A549 (cell line): ENCODE data around the gene PARVB. TPM values are rescaled to one million over a fixed set of nuclear protein-coding genes. Genes with fewer than 3 reads are reported as not detected.

ENCODE experiments used
- ATAC-seq, 2 experiments: fragments of 200-7000 bp in 1 of 2; fragments of >200 bp in 1 of 2; cut with Nextera tagmentation in 1 of 2; cut with Tn5 transposase in 1 of 2; 3 replicates each; pipeline versions ENCODE4 v1.8.0 to v1.9.1; 2018 to 2020; ENCODE audit warnings: mild to moderate bottlenecking in 1 of 2, moderate library complexity in 1 of 2
- CTCF ChIA-PET: fragments of 300-600 bp; sonication (Branson Sonifier 250); formaldehyde crosslinking; extraction: SDS; loops from one replicate; lab custom pipeline; 2021; ENCODE audit warnings: antibody characterized with exemption, inconsistent platforms; lab: Yijun Ruan, JAX
- POLR2A ChIA-PET: fragments of 350-600 bp; formaldehyde crosslinking; extraction: SDS; loops from one replicate; lab custom pipeline; 2021; ENCODE audit warnings: antibody characterized with exemption, inconsistent platforms; lab: Yijun Ruan, JAX
- DNase-seq, 2 experiments: peaks; one replicate each; pipeline versions ENCODE4 v3.0.0 to v3.0.0-alpha.2; 2011 to 2016; ENCODE audit warnings: low read depth in 1 of 2, low spot score in 1 of 2
- FAIRE-seq: peaks from 2 replicates; lab custom pipeline; 2011; peaks lifted over from hg19 to GRCh38; lab: Jason Lieb, UNC
- H3K27ac ChIP-seq, 2 experiments: fragments of >200 bp; sonication (Bioruptor Twin); formaldehyde crosslinking; 3 replicates each; pipeline ENCODE4 v1.5.1; 2016 to 2017
- H3K4me1 ChIP-seq: fragments of >200 bp; sonication (Bioruptor Twin); formaldehyde crosslinking; 3 replicates; pipeline ENCODE4 v1.6.1; 2016
- H3K4me2 ChIP-seq: fragments of >200 bp; sonication (Bioruptor Twin); formaldehyde crosslinking; 3 replicates; pipeline ENCODE4 v1.6.1; 2016
- H3K4me3 ChIP-seq: fragments of >200 bp; sonication (Bioruptor Twin); formaldehyde crosslinking; 3 replicates; pipeline ENCODE4 v1.5.1; 2016
- H3K9me3 ChIP-seq: fragments of >200 bp; sonication (Bioruptor Twin); formaldehyde crosslinking; 3 replicates; pipeline ENCODE4 v1.6.1; 2016
- CBX2 ChIP-seq: fragments of 200-600 bp; sonication (generic); IDR thresholded peaks from 2 replicates; pipeline ENCODE4 v1.6.1; 2016; ENCODE audit warnings: low read depth, mild to moderate bottlenecking, borderline replicate concordance
- CHD2 ChIP-seq: fragments of 150-350 bp; IDR thresholded peaks from 2 replicates; pipeline ENCODE4 v1.6.1; 2014; ENCODE audit warnings: low read length; ENCODE audit not compliant: partially characterized antibody
- ESRRA ChIP-seq: fragments of 150-350 bp; IDR thresholded peaks from 2 replicates; pipeline ENCODE4 v1.6.1; 2014; ENCODE audit warnings: mild to moderate bottlenecking, low read length, borderline replicate concordance
- FOSL2 ChIP-seq, 2 experiments: fragments of 450-650 bp in 1 of 2; fragments of >200 bp in 1 of 2; sonication (Bioruptor Twin) in 1 of 2; formaldehyde crosslinking; IDR thresholded peaks; 2 replicates each; pipeline versions ENCODE4 v1.5.0 to v1.6.1; 2016 to 2020; ENCODE audit warnings: mild to moderate bottlenecking in 1 of 2, moderate library complexity in 1 of 2
- HDAC2 ChIP-seq: fragments of 200-600 bp; sonication (generic); IDR thresholded peaks from 2 replicates; pipeline ENCODE4 v1.6.1; 2016
- HOXB5 ChIP-seq: fragments of 250-450 bp; sonication (Bioruptor Pico); IDR thresholded peaks from 2 replicates; pipeline ENCODE4 v1.5.0; 2020; ENCODE audit warnings: mild to moderate bottlenecking, moderate library complexity
- JUN ChIP-seq, 2 experiments: fragments of >200 bp; sonication (Bioruptor Twin); formaldehyde crosslinking; IDR thresholded peaks; 2 replicates in 1 of 2; 3 replicates in 1 of 2; pipeline ENCODE4 v1.6.1; 2016 to 2017
- JUNB ChIP-seq: fragments of >200 bp; sonication (Bioruptor Twin); formaldehyde crosslinking; IDR thresholded peaks from 2 replicates; pipeline ENCODE4 v1.6.1; 2016
- KDM1A ChIP-seq: fragments of 200-600 bp; sonication (generic); IDR thresholded peaks from 2 replicates; pipeline ENCODE4 v1.6.1; 2016; ENCODE audit warnings: low read depth, mild to moderate bottlenecking
- KDM5A ChIP-seq: fragments of 200-600 bp; sonication (generic); IDR thresholded peaks from 2 replicates; pipeline ENCODE4 v1.6.1; 2016; ENCODE audit warnings: antibody characterized with exemption, mild to moderate bottlenecking
- MAZ ChIP-seq: fragments of 150-350 bp; IDR thresholded peaks from 2 replicates; pipeline ENCODE4 v1.6.1; 2014; ENCODE audit warnings: antibody characterized with exemption, low read depth, low read length, borderline replicate concordance
- NR3C1 ChIP-seq: fragments of >200 bp; sonication (Bioruptor Twin); formaldehyde crosslinking; IDR thresholded peaks from 3 replicates; pipeline ENCODE4 v1.6.1; 2017
- PHF8 ChIP-seq: fragments of 200-600 bp; sonication (generic); IDR thresholded peaks from 2 replicates; pipeline ENCODE4 v1.6.1; 2016; ENCODE audit warnings: low read depth, mild to moderate bottlenecking, antibody characterized with exemption, moderate library complexity, borderline replicate concordance
- RAD21 ChIP-seq, 2 experiments: fragments of >200 bp in 1 of 2; sonication (Bioruptor Twin) in 1 of 2; formaldehyde crosslinking in 1 of 2; IDR thresholded peaks in 1 of 2; conservative IDR thresholded peaks in 1 of 2; 2 replicates in 1 of 2; 3 replicates in 1 of 2; pipeline ENCODE4 v1.6.1; 2012 to 2018; ENCODE audit warnings: inconsistent platforms in 1 of 2
- RARB ChIP-seq: fragments of 250-450 bp; sonication (Bioruptor Pico); IDR thresholded peaks from 2 replicates; pipeline ENCODE4 v1.8.0; 2021; ENCODE audit warnings: mild to moderate bottlenecking, moderate library complexity
- RNF2 ChIP-seq: fragments of 200-600 bp; sonication (generic); IDR thresholded peaks from 2 replicates; pipeline ENCODE4 v1.6.1; 2016; ENCODE audit warnings: low read depth, mild to moderate bottlenecking, antibody characterized with exemption, moderate library complexity, borderline replicate concordance
- SREBF2 ChIP-seq: fragments of 450-650 bp; IDR thresholded peaks from 2 replicates; pipeline ENCODE4 v1.6.1; 2014; ENCODE audit warnings: mild to moderate bottlenecking, moderate library complexity
- ZC3H11A ChIP-seq: fragments of 450-650 bp; IDR thresholded peaks from 2 replicates; pipeline ENCODE4 v1.6.1; 2014; ENCODE audit warnings: antibody characterized with exemption, mild to moderate bottlenecking
- ZFP36 ChIP-seq: fragments of 450-650 bp; IDR thresholded peaks from 2 replicates; pipeline ENCODE4 v1.6.1; 2014; ENCODE audit warnings: borderline replicate concordance; ENCODE audit not compliant: partially characterized antibody
- WGBS: methylation state at CpG from one replicate; pipeline ENCODE4 v1.1.6; 2017; ENCODE audit errors: missing lambda C conversion rate; 5-methylcytosine and 5-hydroxymethylcytosine counted together
- polyA plus RNA-seq, 4 experiments: library from polyadenylated mRNA; depleted of rRNA in 3 of 4; stranded (reverse); fragments of >200 nt; fragmentation: RNase III in 1 of 4; extraction: RNeasy Plus Mini Kit Qiagen cat#74134 plus additional on column Dnase treatment in 1 of 4; gene quantifications; 2 replicates in 3 of 4; 3 replicates in 1 of 4; pipeline ENCODE4 v1.2.3, GENCODE V29; 2011 to 2017
- TF ChIP-seq, protein P1 (sequence below): fragments of >200 bp; sonication (Bioruptor Twin); formaldehyde crosslinking; IDR thresholded peaks from 2 replicates; pipeline ENCODE4 v1.6.1; 2016
- TF ChIP-seq, protein P2 (sequence below): fragments of 450-650 bp; IDR thresholded peaks from 2 replicates; pipeline ENCODE4 v1.6.1; 2014; ENCODE audit warnings: antibody characterized with exemption
- TF ChIP-seq, protein P3 (sequence below): IDR thresholded peaks from 2 replicates; pipeline ENCODE4 v1.6.1; 2012
- TF ChIP-seq, protein P4 (sequence below): fragments of 250-450 bp; sonication (Bioruptor Pico); IDR thresholded peaks from 2 replicates; pipeline ENCODE4 v1.5.0; 2020; ENCODE audit warnings: low read depth, mild to moderate bottlenecking, moderate library complexity

PARVB gene
- polyA plus RNA-seq, 2 of the 4 experiments (the other 2 are of a cell fraction) = 28.3 to 33.5 TPM

DNA sequence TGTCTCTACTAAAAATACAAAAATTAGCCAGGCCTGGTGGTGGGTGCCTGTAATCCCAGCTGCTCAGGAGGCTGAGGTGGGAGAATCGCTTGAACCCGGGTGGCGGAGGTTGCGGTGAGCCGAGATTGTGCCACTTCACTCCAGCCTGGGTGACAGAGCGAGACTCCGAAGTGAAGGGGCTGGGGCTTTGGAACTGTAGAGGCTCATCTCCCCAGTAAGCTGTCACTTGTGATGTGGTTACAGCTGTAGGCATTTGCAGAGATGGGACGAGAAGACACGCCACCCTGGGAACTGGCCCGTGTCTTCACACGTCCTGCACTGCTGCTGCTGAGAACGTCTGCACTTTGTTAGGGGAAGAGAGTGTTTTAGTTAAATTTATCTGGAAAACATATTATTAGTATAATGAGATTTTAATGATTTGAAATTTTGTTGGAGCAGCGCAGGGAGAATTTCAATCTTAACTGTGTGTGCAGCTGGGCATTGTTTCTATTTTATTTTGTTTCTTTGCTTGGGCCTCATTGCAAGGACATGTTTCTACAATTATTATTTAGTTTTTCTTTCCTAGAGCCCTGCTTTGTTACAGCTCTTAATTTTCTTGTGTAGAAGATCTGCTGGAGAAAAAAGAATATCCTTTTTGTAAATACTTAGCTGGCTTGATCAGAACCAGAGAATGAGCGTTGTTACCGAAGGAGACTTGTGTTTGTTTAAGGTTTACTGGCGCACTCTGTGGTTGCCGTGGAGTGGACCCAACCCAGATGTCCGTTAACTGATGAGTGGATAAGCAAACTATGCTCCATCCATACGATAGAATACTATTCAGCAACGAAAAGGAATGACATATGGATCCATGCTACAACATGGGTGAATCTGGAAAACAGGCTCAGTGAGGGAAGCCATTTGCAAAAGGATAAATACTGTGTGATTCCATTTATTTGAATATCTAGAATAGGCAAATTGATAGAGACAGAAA lies 18.4 kb downstream of the PARVB start:
- ChIA-PET CTCF (interaction anchor here (1.6 kb wide), 2 partner anchors 39 to 49 kb away, joined by 3 to 9 read pairs; no protein-coding TSS in a partner anchor), POLR2A (no interaction called here)
- no peak overlapping the region for H3K4me3 ChIP-seq
- TF ChIP-seq RAD21 (conservative IDR thresholded peaks at IDR 0.05 in 1 of 2, IDR thresholded peaks at IDR 0.05 in 1 of 2) (no peak), HOXB5 (CRISPR knock-in tag) (no peak), RARB (CRISPR knock-in tag) (no peak), HDAC2 (no peak), CBX2 (no peak), NR3C1 (no peak), KDM1A (no peak)
- TF ChIP-seq, protein P1, sequence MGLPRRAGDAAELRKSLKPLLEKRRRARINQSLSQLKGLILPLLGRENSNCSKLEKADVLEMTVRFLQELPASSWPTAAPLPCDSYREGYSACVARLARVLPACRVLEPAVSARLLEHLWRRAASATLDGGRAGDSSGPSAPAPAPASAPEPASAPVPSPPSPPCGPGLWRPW = no peak
- TF ChIP-seq, protein P2, sequence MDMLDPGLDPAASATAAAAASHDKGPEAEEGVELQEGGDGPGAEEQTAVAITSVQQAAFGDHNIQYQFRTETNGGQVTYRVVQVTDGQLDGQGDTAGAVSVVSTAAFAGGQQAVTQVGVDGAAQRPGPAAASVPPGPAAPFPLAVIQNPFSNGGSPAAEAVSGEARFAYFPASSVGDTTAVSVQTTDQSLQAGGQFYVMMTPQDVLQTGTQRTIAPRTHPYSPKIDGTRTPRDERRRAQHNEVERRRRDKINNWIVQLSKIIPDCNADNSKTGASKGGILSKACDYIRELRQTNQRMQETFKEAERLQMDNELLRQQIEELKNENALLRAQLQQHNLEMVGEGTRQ = no peak
- TF ChIP-seq, protein P3, sequence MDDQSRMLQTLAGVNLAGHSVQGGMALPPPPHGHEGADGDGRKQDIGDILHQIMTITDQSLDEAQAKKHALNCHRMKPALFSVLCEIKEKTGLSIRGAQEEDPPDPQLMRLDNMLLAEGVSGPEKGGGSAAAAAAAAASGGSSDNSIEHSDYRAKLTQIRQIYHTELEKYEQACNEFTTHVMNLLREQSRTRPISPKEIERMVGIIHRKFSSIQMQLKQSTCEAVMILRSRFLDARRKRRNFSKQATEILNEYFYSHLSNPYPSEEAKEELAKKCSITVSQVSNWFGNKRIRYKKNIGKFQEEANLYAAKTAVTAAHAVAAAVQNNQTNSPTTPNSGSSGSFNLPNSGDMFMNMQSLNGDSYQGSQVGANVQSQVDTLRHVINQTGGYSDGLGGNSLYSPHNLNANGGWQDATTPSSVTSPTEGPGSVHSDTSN = no peak
- TF ChIP-seq, protein P4, sequence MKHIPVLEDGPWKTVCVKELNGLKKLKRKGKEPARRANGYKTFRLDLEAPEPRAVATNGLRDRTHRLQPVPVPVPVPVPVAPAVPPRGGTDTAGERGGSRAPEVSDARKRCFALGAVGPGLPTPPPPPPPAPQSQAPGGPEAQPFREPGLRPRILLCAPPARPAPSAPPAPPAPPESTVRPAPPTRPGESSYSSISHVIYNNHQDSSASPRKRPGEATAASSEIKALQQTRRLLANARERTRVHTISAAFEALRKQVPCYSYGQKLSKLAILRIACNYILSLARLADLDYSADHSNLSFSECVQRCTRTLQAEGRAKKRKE (CRISPR knock-in tag) = no peak
- no peak for ATAC-seq
- no peak for DNase-seq
- H3K9me3 ChIP-seq = no peaks in the 10 kb centered on the region
- FAIRE-seq = no peak
- H3K4me2 ChIP-seq = no peak overlapping the region
- no peak overlapping the region for H3K27ac ChIP-seq
- WGBS = 88% methylated on average over 20 of the region's 20 CpGs
- peaks cover 13% of the 10 kb centered on the region for H3K4me1 ChIP-seq

DNA sequence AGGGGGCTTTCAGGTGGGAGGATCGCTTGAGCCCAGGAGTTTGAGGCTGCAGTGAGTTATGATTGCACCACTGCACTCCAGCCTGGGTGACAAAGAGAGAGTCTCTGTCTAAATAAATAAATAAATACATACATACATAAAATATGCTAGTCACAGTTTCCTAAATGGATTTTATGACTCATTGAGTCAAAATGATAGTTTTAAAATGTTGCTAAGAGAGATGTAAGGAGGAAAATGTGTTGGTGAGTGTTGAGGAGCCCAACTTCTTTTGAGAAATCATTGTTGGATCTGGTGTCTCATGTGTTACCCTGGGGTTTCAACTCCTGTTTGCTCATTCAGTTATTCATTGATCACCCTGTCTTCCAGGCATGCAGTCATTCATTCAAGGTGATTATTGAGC lies 21.0 kb downstream of the PARVB start:
- H3K4me1 ChIP-seq = no peaks in the 10 kb centered on the region
- no peaks in the 10 kb centered on the region for H3K9me3 ChIP-seq
- no peak overlapping the region for H3K4me3 ChIP-seq
- TF ChIP-seq RARB (CRISPR knock-in tag) (no peak), ESRRA (no peak), ZFP36 (no peak), JUN (IDR thresholded peaks at IDR 0.05) (no peak), RNF2 (no peak), JUNB (no peak), MAZ (no peak), FOSL2 (IDR thresholded peaks at IDR 0.05) (no peak), FOSL2 (CRISPR knock-in tag; IDR thresholded peaks at IDR 0.05) (no peak), KDM5A (no peak), NR3C1 (no peak), CHD2 (no peak), ZC3H11A (no peak), PHF8 (no peak), SREBF2 (no peak)
- TF ChIP-seq, protein P2 = no peak
- TF ChIP-seq, protein P1 = no peak
- TF ChIP-seq, protein P4 (CRISPR knock-in tag) = no peak
- no peak for FAIRE-seq
- no peak overlapping the region for H3K4me2 ChIP-seq
- no peak for DNase-seq
- ChIA-PET POLR2A (no interaction called here), CTCF (interaction anchor here (0.6 kb wide), 1 partner anchor 355 kb away, joined by 3 read pairs; no protein-coding TSS in a partner anchor)
- no peak for ATAC-seq
- no peak overlapping the region for H3K27ac ChIP-seq
- 100% methylated on average over 1 of the region's 1 CpG for WGBS
